ENCODE data around the gene DNAJC25.

Gene DNAJC25

DNA sequence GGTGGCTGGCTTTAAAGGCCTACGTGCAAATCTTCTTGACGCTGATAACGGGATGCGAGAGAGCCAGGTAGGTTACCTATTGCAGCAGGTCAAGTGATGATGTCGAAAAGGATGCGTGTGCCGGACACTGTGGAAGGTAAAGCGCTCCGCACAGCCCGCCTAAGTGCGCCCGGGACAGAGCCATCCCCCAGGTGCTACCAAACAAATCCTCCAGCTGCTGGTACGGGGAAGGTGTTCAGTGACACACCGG lies 245 bp upstream of the DNAJC25 start (continued):
- TF ChIP-seq, protein P1, sequence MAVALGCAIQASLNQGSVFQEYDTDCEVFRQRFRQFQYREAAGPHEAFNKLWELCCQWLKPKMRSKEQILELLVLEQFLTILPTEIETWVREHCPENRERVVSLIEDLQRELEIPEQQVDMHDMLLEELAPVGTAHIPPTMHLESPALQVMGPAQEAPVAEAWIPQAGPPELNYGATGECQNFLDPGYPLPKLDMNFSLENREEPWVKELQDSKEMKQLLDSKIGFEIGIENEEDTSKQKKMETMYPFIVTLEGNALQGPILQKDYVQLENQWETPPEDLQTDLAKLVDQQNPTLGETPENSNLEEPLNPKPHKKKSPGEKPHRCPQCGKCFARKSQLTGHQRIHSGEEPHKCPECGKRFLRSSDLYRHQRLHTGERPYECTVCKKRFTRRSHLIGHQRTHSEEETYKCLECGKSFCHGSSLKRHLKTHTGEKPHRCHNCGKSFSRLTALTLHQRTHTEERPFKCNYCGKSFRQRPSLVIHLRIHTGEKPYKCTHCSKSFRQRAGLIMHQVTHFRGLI (tag by site-specific recombination; IDR thresholded peaks at IDR 0.05), result no peak
- TF ChIP-seq ZNF585B (tag by site-specific recombination; IDR thresholded peaks at IDR 0.05), result no peak
- TF ChIP-seq ZNF596 (tag by site-specific recombination; IDR thresholded peaks at IDR 0.05), result no peak
- no peak for TF ChIP-seq KLF1 (tag by site-specific recombination; IDR thresholded peaks at IDR 0.05)
- peak; percentile 54 for TF ChIP-seq ZBTB48 (tag by site-specific recombination; IDR thresholded peaks at IDR 0.05)
- TF ChIP-seq ZNF274 (IDR thresholded peaks at IDR 0.05; ENCODE audit: low read length), result no peak
- no peak for TF ChIP-seq ZNF274 (tag by site-specific recombination; IDR thresholded peaks at IDR 0.05; ENCODE audit: borderline replicate concordance)
- TF ChIP-seq, protein P2, sequence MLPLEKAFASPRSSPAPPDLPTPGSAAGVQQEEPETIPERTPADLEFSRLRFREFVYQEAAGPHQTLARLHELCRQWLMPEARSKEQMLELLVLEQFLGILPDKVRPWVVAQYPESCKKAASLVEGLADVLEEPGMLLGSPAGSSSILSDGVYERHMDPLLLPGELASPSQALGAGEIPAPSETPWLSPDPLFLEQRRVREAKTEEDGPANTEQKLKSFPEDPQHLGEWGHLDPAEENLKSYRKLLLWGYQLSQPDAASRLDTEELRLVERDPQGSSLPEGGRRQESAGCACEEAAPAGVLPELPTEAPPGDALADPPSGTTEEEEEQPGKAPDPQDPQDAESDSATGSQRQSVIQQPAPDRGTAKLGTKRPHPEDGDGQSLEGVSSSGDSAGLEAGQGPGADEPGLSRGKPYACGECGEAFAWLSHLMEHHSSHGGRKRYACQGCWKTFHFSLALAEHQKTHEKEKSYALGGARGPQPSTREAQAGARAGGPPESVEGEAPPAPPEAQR (tag by site-specific recombination; IDR thresholded peaks at IDR 0.05), result no peak
- TF ChIP-seq ZNF175 (tag by site-specific recombination; IDR thresholded peaks at IDR 0.05), result no peak
- TF ChIP-seq, protein P3, sequence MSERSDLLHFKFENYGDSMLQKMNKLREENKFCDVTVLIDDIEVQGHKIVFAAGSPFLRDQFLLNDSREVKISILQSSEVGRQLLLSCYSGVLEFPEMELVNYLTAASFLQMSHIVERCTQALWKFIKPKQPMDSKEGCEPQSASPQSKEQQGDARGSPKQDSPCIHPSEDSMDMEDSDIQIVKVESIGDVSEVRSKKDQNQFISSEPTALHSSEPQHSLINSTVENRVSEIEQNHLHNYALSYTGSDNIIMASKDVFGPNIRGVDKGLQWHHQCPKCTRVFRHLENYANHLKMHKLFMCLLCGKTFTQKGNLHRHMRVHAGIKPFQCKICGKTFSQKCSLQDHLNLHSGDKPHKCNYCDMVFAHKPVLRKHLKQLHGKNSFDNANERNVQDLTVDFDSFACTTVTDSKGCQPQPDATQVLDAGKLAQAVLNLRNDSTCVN (tag by site-specific recombination; optimal IDR thresholded peaks at IDR 0.05), result no peak
- TF ChIP-seq ZNF121 (tag by site-specific recombination; IDR thresholded peaks at IDR 0.05), result no peak
- no peak for TF ChIP-seq MEIS1 (CRISPR knock-in tag; IDR thresholded peaks at IDR 0.05; ENCODE audit: borderline replicate concordance)
- TF ChIP-seq ZNF157 (tag by site-specific recombination; IDR thresholded peaks at IDR 0.05), result no peak
- no peak for TF ChIP-seq SALL2 (tag by site-specific recombination; IDR thresholded peaks at IDR 0.05; ENCODE audit: borderline replicate concordance)
- TF ChIP-seq ZNF621 (tag by site-specific recombination; IDR thresholded peaks at IDR 0.05), result no peak
- TF ChIP-seq ZNF394 (tag by site-specific recombination; IDR thresholded peaks at IDR 0.05; ENCODE audit: borderline replicate concordance), result peak; percentile 81; the same call in 1 of the 2 replicates
- peak; percentile 67; the same call in 1 of the 2 replicates for TF ChIP-seq ZNF76 (tag by site-specific recombination; IDR thresholded peaks at IDR 0.05; ENCODE audit: borderline replicate concordance, low read depth)
- peak; percentile 89; the same call in 1 of the 2 replicates for TF ChIP-seq TRIM28 (IDR thresholded peaks at IDR 0.05; ENCODE audit: borderline replicate concordance, low read length)
- TF ChIP-seq YY1 (tag by site-specific recombination; IDR thresholded peaks at IDR 0.05), result peak; percentile 7; the same call in 1 of the 2 replicates
- TF ChIP-seq, protein P4, sequence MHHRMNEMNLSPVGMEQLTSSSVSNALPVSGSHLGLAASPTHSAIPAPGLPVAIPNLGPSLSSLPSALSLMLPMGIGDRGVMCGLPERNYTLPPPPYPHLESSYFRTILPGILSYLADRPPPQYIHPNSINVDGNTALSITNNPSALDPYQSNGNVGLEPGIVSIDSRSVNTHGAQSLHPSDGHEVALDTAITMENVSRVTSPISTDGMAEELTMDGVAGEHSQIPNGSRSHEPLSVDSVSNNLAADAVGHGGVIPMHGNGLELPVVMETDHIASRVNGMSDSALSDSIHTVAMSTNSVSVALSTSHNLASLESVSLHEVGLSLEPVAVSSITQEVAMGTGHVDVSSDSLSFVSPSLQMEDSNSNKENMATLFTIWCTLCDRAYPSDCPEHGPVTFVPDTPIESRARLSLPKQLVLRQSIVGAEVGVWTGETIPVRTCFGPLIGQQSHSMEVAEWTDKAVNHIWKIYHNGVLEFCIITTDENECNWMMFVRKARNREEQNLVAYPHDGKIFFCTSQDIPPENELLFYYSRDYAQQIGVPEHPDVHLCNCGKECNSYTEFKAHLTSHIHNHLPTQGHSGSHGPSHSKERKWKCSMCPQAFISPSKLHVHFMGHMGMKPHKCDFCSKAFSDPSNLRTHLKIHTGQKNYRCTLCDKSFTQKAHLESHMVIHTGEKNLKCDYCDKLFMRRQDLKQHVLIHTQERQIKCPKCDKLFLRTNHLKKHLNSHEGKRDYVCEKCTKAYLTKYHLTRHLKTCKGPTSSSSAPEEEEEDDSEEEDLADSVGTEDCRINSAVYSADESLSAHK (tag by site-specific recombination; IDR thresholded peaks at IDR 0.05), result peak; percentile 23; the same call in 1 of the 2 replicates
- TF ChIP-seq, protein P5, sequence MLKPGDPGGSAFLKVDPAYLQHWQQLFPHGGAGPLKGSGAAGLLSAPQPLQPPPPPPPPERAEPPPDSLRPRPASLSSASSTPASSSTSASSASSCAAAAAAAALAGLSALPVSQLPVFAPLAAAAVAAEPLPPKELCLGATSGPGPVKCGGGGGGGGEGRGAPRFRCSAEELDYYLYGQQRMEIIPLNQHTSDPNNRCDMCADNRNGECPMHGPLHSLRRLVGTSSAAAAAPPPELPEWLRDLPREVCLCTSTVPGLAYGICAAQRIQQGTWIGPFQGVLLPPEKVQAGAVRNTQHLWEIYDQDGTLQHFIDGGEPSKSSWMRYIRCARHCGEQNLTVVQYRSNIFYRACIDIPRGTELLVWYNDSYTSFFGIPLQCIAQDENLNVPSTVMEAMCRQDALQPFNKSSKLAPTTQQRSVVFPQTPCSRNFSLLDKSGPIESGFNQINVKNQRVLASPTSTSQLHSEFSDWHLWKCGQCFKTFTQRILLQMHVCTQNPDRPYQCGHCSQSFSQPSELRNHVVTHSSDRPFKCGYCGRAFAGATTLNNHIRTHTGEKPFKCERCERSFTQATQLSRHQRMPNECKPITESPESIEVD (tag by site-specific recombination; IDR thresholded peaks at IDR 0.05), result peak; percentile 49
- no peak for TF ChIP-seq ZNF521 (tag by site-specific recombination; IDR thresholded peaks at IDR 0.05)
- TF ChIP-seq REPIN1 (tag by site-specific recombination; IDR thresholded peaks at IDR 0.05; ENCODE audit: low read depth), result 0 out of 2 replicates have a peak, but pooled peaks have one; percentile 70
- no peak for TF ChIP-seq ZNF654 (tag by site-specific recombination; IDR thresholded peaks at IDR 0.05; ENCODE audit: low read depth)
- no peak for TF ChIP-seq ZNF837 (tag by site-specific recombination; IDR thresholded peaks at IDR 0.05)
- TF ChIP-seq ZNF350 (tag by site-specific recombination; IDR thresholded peaks at IDR 0.05), result no peak
- peak; percentile 86 for TF ChIP-seq ZNF10 (tag by site-specific recombination; IDR thresholded peaks at IDR 0.05)
- TF ChIP-seq ZBTB17 (tag by site-specific recombination; IDR thresholded peaks at IDR 0.05), result peak; percentile 82; the same call in 1 of the 2 replicates
- no peak for TF ChIP-seq FEZF1 (tag by site-specific recombination; IDR thresholded peaks at IDR 0.05)
- TF ChIP-seq ZBTB8A (tag by site-specific recombination; IDR thresholded peaks at IDR 0.05), result peak; percentile 74
- TF ChIP-seq GLIS2 (tag by site-specific recombination; IDR thresholded peaks at IDR 0.05), result no peak
- TF ChIP-seq ZNF239 (tag by site-specific recombination; IDR thresholded peaks at IDR 0.05), result no peak
- TF ChIP-seq, protein P6, sequence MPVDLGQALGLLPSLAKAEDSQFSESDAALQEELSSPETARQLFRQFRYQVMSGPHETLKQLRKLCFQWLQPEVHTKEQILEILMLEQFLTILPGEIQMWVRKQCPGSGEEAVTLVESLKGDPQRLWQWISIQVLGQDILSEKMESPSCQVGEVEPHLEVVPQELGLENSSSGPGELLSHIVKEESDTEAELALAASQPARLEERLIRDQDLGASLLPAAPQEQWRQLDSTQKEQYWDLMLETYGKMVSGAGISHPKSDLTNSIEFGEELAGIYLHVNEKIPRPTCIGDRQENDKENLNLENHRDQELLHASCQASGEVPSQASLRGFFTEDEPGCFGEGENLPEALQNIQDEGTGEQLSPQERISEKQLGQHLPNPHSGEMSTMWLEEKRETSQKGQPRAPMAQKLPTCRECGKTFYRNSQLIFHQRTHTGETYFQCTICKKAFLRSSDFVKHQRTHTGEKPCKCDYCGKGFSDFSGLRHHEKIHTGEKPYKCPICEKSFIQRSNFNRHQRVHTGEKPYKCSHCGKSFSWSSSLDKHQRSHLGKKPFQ (tag by site-specific recombination; IDR thresholded peaks at IDR 0.05), result 0 out of 2 replicates have a peak, but pooled peaks have one; percentile 16

All from HEK293 (cell line).